Ureter (tissue), 1 donor: ENCODE measurements around the gene ABL2. TPM values are rescaled to one million over a fixed set of nuclear protein-coding genes. Genes with fewer than 3 reads are reported as not detected.
"Not testable (repeated sequence)": the region's sequence is repeated elsewhere in the genome, so short reads cannot be mapped to it uniquely, and the experiment has no call there.

Source experiments
- DNase-seq: peaks from one replicate; pipeline ENCODE4 v3.0.0-alpha.2; 2020; ENCODE audit warnings: low spot score
- total RNA-seq: library from RNA; stranded (reverse); gene quantifications from one replicate; pipeline ENCODE4 v1.2.4, GENCODE V29; 2023
- donor health status: DM: yes; HTN: yes; CAD: no.

Gene ABL2
- total RNA-seq, 1 donor from 2014 or later, result 35.0 TPM

DNA sequence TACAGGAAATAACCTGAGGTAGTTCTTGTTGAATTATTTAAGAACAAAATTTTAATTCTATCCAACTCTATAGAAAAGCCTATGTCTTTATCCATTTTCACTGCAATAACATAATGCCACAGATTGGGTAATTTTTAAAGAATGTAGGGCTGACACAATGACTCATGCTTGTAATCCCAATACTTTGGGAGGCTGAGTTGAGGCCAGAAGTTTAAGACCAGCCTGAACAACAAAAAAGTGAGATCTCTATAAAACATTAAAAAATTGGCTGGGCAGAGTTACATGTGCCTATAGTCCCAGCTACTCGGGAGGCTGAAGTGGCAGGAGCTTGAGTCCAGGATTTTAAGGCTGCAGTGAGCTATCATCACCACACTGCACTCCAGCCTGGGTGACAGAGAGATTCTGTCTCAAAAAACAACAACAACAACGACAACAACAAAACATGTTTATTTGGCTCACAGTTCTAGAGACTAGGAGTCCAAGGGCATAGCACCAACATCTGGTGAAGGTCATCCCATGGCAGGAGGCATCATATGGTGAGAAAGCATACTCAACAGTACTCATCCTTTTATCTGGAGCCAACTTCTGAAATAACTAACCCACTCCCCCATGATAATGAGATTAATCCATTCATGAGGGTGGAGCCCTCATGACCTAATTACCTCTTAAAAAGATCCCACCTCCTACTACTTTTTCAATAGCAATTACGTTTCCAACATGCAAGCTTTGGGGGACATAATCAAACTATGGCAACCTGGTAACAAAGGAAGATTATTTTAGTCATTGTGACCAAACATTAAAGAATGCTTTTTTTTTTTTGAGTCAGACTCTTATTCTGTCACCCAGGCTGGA is 59.6 kb downstream of the ABL2 start:
- no peak for DNase-seq

DNA sequence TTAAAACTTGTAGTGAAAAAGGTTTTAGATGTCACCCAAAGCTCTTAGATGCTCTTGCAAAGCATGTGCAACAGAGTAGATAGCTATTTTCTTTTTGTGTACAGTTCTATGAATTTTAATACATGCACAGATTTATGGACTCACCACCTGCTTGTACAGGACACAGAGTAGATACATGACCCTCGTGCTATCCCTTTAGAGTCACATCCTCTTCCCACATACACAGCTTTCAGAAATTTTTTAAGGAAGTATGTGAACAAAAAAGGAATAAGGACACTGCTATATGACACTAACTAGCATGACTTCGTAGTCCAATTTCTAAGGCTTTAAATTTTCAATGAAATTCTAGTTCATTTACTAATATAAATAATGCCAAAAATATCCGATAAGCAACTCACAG is 60.9 kb downstream of the ABL2 start:
- DNase-seq, result no peak

DNA sequence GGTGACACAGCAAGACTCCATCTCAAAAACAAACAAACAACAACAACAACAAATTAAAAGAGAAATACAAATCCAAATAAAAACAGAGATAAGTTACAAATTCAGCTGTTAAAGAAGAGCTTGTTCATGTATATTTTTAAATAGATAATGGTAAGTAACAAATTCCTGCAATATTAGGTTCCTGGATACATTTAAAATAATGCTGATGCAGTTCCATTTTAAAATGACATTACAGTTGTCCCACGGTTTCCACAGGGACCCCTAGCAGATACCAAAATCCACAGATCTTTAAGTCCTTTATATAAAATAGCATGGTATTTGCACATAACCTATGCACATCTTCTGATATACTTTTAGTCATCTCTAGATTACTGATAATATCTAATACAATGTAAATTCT is 61.5 kb downstream of the ABL2 start:
- DNase-seq, result no peak

DNA sequence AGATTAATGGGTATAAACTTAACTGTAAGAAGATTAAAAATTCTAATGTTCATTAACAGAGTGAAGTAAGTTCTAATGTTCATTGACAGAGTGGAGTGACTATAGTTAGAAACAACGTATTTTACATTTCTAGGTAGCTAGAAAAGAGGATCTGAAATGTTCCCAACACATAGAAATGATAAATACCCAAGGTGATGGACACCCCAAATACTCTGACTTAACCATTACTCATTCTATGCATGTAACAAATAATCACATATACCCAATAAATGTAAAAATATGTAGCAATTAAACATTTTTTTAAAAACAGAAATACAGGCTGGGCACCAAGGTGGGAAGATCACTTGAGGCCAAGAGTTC is 62.1 kb downstream of the ABL2 start:
- no peak for DNase-seq

DNA sequence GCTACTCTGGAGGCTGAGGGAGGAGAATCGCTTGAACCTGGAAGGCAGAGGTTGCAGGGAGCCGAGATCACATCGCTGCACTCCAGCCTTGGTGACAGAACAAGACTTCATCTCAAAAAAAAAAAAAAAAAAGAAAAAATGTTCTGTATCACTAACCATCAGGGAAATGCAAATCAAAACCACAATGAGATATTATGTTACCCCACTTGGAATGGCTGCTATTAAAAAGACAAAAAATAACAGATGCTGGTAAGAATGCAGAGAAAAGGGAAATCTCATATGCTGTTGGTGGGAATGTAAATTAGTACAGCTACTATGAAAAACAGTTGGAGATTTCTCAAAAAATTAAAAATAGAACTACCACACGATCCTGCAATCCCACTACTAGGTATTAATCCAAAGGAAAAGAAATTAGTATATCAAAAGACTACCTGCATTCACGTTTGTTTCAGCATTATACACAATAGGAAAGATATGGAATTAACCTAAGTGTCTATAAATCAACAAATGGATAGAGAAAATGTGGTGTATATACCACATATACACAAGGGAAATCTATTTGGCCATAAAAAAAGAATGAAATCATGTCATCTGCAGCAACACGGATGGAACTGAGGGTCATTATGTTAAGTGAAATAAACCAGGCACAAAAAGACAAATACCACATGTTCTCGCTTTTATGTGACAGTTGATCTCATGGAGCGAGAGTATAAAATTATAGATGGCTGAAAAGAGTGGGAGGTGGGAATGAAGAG is 62.6 kb downstream of the ABL2 start:
- DNase-seq, result no peak

DNA sequence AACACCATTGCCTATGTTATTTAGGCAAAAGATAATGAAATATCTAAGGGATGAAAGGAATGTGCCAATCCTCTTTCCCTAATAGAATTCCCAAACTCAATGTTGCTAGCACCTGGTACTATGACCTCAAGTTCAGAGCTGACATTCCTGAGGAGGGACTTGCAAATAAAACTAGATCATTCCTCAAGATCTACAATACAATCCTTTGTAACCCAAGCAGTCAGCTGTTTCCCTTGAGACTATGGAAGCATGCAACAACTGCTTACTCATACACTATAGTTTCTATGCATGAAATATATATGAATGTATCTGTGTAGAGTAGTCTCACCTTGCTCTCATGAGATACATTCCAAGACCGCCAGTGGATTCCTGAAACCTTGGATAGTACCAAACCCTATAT is 65.0 kb downstream of the ABL2 start:
- DNase-seq, result no peak

DNA sequence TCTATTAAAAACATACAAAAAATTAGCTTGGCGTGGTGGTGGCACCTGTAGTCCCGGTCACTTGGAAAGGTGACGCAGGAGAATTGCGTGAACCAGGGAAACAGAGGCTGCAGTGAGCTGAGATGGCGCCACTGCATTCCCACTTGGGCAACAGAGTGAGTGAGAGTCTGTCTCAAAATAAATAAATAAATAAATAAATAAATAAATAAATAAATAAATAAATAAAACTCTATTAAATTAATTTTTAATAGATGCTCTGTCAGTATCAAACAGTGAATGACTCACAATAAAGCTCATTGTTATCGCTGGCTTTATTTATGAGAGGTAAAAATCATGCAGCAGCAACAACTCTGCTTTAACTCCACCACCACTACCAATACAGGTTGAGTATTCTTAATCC is 72.8 kb downstream of the ABL2 start:
- DNase-seq, result no peak

DNA sequence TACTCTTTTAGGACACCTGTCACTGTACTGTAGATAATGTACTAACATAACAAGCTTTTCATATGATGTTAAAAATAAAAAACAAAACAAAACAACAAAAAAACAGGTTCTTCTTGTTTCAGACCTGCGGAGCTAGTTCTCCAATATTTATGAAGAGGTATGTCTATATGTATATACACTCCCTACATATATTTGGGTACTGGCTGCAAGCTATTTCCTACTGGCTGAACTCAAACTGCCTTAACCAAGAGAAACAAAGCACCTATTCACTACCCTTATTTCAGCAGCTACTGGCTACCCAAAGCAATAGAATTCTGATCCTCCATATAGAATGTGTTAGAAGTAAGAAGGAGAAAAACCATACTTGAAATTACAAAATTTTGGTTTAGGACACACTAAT is 73.5 kb downstream of the ABL2 start:
- no peak for DNase-seq

DNA sequence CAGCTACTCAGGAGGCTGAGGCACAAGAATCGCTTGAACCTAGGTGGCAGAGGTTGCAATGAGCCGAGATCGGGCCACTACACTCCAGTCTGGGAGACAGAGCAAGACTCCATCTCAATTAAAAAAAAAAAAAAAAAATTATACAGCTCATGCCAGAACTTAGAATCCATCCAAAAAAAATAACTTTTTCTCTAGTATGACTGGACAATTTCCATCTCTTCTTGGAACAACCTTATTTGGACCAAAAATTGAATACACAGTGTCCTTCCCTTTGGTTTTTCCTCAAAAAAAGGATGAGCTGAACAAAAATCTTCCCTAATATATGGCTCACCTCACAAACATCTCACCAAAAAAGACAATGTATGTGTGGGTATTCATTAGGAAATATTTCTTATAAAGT is 73.9 kb downstream of the ABL2 start:
- DNase-seq, result no peak

DNA sequence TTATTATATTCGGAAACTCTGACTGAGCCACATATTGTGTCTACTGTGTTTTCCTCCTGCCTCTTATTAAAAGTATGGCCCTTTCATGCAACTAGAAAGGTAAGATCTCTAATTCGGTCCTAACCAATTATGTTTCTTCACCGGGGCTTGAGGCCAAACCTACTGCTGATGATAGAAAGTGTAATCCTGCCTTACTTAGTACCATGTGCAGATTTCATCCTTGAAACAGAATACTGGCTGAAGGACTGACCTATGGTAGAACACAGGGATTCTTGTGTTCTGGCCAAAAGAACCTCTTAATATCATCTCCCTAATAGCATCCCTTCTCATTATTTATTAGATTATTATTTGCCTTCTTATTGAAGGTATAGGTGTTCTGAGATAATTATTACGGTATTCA is 75.0 kb downstream of the ABL2 start:
- DNase-seq, result no peak

DNA sequence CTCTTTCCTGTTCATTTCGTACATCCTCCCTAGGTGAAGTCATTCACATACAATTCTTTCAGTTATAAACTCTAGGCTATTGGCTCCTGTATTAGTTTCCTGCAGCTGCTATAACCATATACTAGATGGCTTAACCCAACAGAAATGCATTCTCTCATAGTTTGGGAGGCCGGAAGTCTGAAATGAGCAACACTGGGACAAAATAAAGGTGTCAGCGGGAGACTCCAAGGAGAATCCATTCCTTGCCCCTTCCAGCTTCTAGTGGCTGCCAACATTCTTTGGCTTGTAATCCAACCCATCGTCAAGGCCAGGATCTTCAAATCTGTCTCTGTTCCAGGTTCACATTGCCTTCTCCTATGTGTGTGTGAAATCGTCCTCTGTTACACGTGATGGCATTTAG is 76.3 kb downstream of the ABL2 start:
- DNase-seq, result no peak

DNA sequence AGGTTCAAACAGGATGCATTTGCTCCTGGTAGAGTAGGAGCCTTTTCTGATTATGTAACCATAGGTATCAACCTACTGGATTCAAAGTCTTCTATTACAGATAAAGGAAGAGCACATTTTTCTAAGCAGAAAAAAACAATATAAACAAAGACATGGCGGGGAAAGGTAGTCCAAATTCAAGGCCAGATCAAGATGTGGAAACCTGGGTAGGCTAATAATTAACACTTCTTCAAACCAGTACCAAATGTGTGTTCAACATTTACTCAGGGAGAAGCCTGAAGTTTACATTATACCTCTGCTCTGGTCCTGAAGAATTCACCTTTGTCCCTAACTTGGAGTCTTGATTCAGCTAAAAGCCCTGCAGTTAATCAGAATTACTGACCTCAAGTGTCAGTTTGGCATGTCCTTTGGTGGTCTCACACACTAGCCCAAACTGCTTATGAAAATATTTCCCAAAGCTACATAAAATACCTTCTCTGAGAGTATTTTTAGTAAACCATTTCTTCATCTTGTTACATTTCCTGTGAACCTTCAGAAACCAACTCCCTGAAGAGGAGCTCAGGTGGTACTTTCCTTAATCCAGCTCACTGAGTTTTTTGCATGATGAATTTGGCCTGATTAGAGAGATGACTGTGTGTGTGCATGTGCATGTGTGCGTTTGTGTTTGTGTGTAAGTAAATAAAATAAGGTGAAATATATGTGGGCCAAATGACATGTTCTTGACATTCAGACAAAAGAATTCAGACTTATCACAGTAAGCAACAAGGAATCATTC is 77.4 kb downstream of the ABL2 start:
- no peak for DNase-seq

DNA sequence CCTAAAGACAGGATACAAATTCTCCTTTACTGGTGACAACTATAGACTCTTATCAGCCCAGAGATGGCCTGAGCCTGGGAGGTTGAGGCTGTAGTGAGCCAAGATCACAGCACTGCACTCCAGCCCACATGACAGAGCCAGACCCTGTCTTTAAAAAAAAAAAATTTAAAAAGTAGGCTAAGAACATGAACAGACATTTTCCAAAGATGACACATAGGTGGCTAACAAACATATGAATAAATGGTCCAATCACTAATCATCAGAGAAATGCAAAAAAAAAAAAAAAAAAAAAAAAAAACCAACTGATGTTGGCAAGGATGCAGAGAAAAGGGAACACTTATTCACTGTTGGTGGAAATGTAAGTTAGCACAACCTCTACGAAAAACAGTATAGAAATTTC is 82.6 kb downstream of the ABL2 start:
- no peak for DNase-seq

DNA sequence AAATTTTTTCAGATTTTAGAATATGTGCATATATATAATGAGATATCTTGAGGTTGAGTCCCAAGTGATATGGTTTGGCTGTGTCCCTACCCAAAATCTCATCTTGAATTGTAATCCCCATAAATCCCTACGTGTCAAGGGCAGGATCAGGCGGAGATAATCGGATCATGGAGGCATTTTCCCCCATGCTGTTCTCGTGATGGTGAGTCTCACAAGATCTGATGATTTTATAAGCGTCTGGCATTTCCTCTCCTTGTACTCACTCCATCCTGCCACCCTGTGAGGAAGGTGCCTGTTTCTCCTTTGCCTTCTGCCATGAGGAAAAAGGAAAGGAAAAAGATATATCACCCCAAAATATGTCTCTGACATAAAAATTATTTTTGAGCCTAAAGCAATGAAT is 83.0 kb downstream of the ABL2 start:
- DNase-seq, result no peak

DNA sequence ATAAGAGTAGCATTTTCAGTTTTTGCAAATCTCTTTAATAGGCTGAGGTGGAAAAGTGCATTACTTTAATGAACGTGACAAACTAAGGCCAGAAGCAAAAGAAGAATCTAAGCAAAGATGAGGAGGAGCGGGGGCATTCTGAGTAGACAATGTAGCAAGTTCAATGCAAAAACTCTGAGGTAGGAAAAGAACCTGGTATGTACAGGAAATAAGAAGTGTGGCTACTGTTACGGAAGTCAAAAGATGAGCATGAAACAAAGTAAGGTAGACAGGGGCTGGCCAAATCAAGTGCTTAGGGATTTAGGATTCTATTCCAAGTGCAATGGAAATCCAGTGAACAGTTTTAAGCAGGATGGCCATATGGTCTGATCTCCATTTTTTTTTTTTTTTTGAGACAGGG is 84.0 kb downstream of the ABL2 start:
- no peak for DNase-seq

DNA sequence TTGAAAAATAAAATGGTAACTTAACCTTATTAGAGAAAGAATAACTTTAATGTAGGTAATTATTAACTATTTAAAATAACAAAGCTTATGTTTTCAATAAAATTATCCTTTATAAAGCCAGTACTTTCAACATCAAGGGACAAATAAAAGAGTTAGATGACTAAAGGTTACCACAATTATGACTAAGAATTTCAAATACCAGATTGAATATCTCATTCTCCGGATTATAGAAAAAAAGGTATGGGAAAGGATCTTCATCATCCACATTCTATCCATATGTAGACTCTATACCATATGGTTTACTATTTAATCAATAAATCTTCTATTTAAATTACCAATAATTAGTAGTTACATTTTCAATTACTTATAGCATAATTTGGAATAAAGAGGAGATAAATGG is 84.9 kb downstream of the ABL2 start:
- DNase-seq, result no peak

DNA sequence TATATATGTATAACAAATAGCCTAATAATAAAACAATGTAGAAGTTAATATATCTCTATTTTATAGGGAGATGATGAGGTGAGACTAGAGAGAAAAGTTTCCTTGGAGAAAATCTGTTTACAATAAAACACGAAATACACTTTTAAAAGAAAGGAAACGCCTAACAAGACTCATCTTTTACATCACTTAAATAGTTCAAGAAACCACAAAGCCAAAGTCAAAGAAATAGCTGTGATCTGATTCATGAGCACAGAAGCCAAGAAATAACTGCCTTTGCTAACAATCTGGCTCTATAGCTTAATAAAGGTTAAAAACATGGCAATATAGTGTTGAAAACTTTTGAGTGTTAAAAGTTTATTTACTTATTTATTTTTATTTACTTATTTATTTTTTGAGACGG is 86.2 kb downstream of the ABL2 start:
- DNase-seq, result no peak

DNA sequence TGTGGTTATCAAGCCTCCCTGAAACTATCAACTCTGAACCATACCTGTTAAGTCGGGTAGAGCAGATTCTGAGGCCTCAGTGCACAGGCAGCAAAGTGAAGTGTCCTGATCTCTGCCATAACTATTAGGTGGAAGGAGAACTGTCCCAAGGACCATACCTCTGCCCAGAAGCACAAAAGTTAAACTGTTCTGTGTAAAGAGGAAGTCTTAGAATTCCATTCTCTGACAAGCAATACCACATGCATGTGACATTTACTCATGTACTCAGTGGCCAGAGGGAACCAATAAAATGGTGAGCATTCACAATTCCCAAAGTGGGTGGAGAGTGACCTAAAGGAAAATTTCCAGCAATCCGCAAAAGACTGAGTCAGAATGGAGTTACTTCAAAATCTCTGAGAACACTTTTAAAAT is 86.6 kb downstream of the ABL2 start:
- DNase-seq, result no peak

DNA sequence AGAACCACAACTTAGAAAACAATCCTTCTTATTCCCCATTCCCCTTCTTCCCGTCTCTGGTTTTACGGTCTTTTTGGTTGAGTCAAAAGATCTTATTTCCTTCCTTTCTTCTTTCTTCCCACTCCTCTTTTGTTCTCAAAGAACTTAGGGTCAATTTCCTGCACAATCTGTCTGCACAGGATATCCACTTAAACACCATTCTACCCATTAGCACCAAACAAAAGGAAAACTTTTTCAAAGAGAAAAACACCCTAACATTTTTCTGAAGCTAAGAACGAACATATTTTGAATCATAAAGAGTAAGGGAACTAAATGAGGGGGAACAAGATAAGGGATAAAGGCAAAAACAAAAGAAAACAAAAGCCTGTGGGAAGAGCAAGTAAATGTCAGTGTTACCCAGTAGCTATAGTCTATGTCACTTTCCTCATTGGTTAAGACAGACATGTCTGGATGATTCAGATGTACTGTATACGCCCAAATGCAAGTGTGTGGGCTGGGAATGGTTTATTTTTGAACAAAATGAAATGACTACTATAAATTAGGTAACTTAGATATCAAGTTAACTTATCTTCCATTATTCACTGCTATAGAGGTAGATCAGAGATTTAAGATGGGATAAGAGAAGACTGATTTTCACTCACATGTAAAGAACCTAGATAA is 87.8 kb downstream of the ABL2 start:
- no peak for DNase-seq

DNA sequence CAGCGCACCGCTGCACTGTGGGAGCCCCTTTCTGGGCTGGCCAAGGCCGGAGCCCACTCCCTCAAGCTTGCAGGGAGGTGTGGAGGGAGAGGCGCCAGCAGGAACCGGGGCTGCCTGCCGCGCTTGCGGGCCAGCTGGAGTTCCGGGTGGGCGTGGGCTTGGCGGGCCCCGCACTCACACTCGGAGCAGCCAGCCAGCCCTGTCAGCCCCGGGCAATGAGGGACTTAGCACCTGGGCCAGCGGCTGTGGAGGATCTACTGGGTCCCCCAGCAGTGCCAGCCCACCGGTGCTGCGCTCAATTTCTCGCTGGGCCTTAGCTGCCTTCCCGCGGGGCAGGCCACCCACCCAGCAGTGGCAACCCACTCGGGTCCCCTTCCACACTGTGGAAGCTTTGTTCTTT is 90.7 kb downstream of the ABL2 start:
- DNase-seq, result not testable (repeated sequence)

DNA sequence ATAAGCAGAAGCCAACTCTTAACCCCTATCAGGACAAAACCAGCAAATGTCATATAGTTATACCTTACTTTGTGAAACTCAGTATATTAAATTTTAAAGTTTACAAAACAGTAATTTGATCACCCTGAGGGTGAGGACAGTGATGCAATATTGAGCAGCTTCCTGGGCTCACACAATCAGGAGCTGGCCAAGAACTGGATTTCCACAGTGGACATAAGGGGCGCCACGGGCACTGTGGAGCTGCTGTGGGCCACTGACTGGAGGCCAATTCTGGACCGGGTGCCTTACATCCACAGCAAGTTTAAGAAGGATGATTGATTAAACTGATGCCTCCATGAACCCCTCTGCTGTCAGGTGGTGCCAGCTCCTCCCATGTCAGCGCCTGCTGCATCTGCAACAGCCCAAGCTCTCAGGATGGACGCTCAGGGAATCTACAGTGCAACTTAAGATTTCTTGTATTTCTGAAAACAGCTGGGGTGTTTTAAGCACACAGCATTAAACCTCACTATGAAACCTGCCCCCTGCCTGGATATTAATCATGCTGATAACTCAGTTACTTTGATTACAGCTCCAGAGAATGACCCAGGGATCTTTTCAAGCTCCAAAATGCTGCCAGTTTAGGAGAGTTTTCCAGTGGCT is 91.7 kb downstream of the ABL2 start:
- no peak for DNase-seq

DNA sequence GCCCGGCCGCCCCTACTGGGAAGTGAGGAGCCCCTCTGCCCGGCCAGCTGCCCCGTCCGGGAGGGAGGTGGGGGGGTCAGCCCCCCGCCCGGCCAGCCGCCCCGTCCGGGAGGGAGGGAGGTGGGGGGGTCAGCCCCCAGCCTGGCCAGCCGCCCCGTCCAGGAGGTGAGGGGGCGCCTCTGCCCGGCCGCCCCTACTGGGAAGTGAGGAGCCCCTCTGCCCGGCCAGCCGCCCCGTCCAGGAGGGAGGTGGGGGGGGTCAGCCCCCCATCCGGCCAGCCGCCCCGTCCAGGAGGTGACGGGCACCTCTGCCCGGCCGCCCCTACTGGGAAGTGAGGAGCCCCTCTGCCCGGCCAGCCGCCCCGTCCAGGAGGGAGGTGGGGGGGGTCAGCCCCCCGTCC is 93.8 kb downstream of the ABL2 start:
- not testable (repeated sequence) for DNase-seq
